ENCODE results near the gene CASZ1. TPM values are rescaled to one million over a fixed set of nuclear protein-coding genes. Genes with fewer than 3 reads are reported as not detected.

Gene CASZ1
- total RNA-seq, 1 experiment from 2014 or later = 3.9 TPM

DNA sequence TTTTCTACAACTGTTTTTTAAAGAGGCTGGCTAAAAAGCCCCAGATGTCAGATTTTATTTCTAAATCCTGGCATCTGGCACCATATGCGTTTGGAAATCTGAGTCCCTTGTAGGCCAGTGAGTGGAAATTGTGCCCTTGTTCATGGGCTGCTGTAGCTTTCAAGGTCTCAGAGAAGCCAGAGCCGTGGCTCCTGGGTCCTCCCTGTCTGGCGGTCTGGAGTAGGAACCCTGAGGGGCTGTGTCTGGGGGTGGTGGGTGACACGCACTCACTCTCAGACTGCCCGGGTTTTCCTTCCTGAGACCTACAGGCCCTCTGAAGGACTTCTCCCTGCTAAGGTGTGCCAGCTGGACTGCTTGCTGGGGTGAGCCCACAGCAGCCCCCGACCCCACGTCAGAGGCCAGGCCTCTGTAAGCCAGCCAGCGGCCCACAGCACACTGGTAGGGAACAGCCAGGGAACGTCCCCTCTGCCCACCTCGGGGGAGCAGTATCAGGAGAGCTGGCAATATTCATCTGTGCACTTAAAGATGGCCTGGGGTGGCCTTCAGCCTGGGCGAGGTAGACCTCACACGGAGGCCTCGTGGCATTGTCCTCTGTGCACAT, 170.2 kb downstream of the CASZ1 start:
- Histone ChIP-seq H3K9me3 (ENCODE audit: control insufficient read depth, low read depth, low read length) (no peaks in the 10 kb centered on the region), H4K91ac (ENCODE audit: insufficient read length, low read depth, low read length) (no peak overlapping the region), H3K4me2 (ENCODE audit: insufficient read depth, insufficient read length, low read length) (no peak overlapping the region), H2BK20ac (ENCODE audit: low read depth, low read length, poor library complexity, severe bottlenecking) (no peak overlapping the region), H3K79me2 (ENCODE audit: insufficient read depth, low read length) (no peaks in the 10 kb centered on the region), H3K27ac (ENCODE audit: insufficient read length, low read depth, low read length) (no peak overlapping the region), H3K27me3 (ENCODE audit: insufficient read depth, low read length) (no peaks in the 10 kb centered on the region), H2BK120ac (ENCODE audit: low read depth, low read length, poor library complexity, severe bottlenecking) (no peak overlapping the region), H3K23me2 (ENCODE audit: insufficient read length, low read depth, low read length, poor library complexity, severe bottlenecking) (no peaks in the 10 kb centered on the region), H4K8ac (replicated peaks; ENCODE audit: insufficient read length, low read depth, low read length) (no peak overlapping the region), H3K9ac (ENCODE audit: extremely low read depth, insufficient read length, low read length) (no peak overlapping the region), H3K4me1 (ENCODE audit: insufficient read depth, low read length) (no peaks in the 10 kb centered on the region), H3K23ac (ENCODE audit: insufficient read length, low read depth, low read length) (no peak overlapping the region), H3K4ac (ENCODE audit: low read depth, low read length) (no peak overlapping the region), H2BK15ac (ENCODE audit: low read depth, low read length) (no peak overlapping the region), H3K79me1 (ENCODE audit: insufficient read depth, low read depth, low read length, poor library complexity, severe bottlenecking) (no peaks in the 10 kb centered on the region), H3K18ac (ENCODE audit: insufficient read length, low read depth, low read length) (no peak overlapping the region), H2BK12ac (ENCODE audit: insufficient read length, low read depth, low read length) (no peak overlapping the region), H4K20me1 (ENCODE audit: control insufficient read depth, insufficient read depth, insufficient read length) (no peaks in the 10 kb centered on the region), H3T11ph (ENCODE audit: low read length) (no peak overlapping the region), H2AFZ (ENCODE audit: low read length) (no peak overlapping the region), H3K56ac (ENCODE audit: insufficient read length, low read depth, low read length) (no peak overlapping the region), H2BK5ac (ENCODE audit: insufficient read length, low read length) (no peak overlapping the region), H4K5ac (ENCODE audit: insufficient read length, low read depth, low read length) (no peak overlapping the region), H3K14ac (ENCODE audit: insufficient read depth, low read length) (no peak overlapping the region; the same call in 1 of the 2 replicates), H2AK5ac (ENCODE audit: insufficient read length, low read length) (no peak overlapping the region)
- Mint-ChIP-seq H3K4me1 (peaks cover 8 to 15% of the 10 kb centered on the region in 2 experiments; a peak in 3 of 4 replicates), H3K4me3 (no peak overlapping the region), H3K9me3 (no peaks in the 10 kb centered on the region), H3K36me3 (ENCODE audit: insufficient read depth in 1 of 3, low read depth in 3 of 3) (peaks cover 3 to 17% (median 5%) of the 10 kb centered on the region in 3 experiments; a peak in 5 of 7 replicates), H3K27me3 (ENCODE audit: low read depth) (no peaks in the 10 kb centered on the region), H3K27ac (no peak overlapping the region)
- WGBS (ENCODE audit: extremely low coverage, insufficient read length, low lambda C conversion rate) = no CpG with 5 or more reads among the region's 13 CpGs
- TF ChIP-seq, protein P1, sequence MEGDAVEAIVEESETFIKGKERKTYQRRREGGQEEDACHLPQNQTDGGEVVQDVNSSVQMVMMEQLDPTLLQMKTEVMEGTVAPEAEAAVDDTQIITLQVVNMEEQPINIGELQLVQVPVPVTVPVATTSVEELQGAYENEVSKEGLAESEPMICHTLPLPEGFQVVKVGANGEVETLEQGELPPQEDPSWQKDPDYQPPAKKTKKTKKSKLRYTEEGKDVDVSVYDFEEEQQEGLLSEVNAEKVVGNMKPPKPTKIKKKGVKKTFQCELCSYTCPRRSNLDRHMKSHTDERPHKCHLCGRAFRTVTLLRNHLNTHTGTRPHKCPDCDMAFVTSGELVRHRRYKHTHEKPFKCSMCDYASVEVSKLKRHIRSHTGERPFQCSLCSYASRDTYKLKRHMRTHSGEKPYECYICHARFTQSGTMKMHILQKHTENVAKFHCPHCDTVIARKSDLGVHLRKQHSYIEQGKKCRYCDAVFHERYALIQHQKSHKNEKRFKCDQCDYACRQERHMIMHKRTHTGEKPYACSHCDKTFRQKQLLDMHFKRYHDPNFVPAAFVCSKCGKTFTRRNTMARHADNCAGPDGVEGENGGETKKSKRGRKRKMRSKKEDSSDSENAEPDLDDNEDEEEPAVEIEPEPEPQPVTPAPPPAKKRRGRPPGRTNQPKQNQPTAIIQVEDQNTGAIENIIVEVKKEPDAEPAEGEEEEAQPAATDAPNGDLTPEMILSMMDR (conservative IDR thresholded peaks at IDR 0.05) = no peak
- peak; percentile 11 for DNase-seq

Data from H9 (cell line).